Activated CD4-positive, alpha-beta memory T cell treated with anti-CD3 and anti-CD28 coated beads for 36 hours (primary cell): ENCODE data around the gene COX6B2. TPM values are rescaled to one million over a fixed set of nuclear protein-coding genes. Genes with fewer than 3 reads are reported as not detected.

Experiments
- CTCF ChIA-PET: fragments of 350-600 bp; sonication (Branson Sonifier 250); formaldehyde crosslinking; loops from one replicate; lab custom pipeline; 2021; ENCODE audit warnings: antibody characterized with exemption, inconsistent platforms; lab: Charles Lee
- POLR2A ChIA-PET: fragments of 350-600 bp; sonication (Branson Sonifier 250); formaldehyde crosslinking; loops from one replicate; lab custom pipeline; 2021; ENCODE audit warnings: antibody characterized with exemption; lab: Charles Lee
- DNase-seq: peaks from one replicate; pipeline ENCODE4 v3.0.0-alpha.2; 2020
- H3K27ac Mint-ChIP-seq: one replicate; pipeline ENCODE4 v1.8.0; 2021; ENCODE audit warnings: mixed read lengths
- H3K27me3 Mint-ChIP-seq: one replicate; pipeline ENCODE4 v1.8.0; 2021; ENCODE audit warnings: mixed read lengths
- H3K36me3 Mint-ChIP-seq: one replicate; pipeline ENCODE4 v1.8.0; 2021; ENCODE audit warnings: mixed read lengths
- H3K4me1 Mint-ChIP-seq: one replicate; pipeline ENCODE4 v1.8.0; 2021; ENCODE audit warnings: low read depth, mixed read lengths
- H3K4me3 Mint-ChIP-seq: one replicate; pipeline ENCODE4 v1.8.0; 2021; ENCODE audit warnings: mild to moderate bottlenecking, mixed read lengths
- H3K9me3 Mint-ChIP-seq: one replicate; pipeline ENCODE4 v1.8.0; 2021; ENCODE audit warnings: mixed read lengths
- intact Hi-C: fragments of 100-400 bp; cut with micrococcal nuclease; formaldehyde crosslinking; loops from one replicate; pipeline ENCODE4 v1.15.1; 2023
- total RNA-seq, 2 experiments: library from RNA; stranded (reverse); gene quantifications; one replicate each; pipeline ENCODE4 v1.2.3, GENCODE V29; 2021

Gene COX6B2
- total RNA-seq, 2 experiments from 2014 or later: 0.15 to 0.81 TPM

DNA sequence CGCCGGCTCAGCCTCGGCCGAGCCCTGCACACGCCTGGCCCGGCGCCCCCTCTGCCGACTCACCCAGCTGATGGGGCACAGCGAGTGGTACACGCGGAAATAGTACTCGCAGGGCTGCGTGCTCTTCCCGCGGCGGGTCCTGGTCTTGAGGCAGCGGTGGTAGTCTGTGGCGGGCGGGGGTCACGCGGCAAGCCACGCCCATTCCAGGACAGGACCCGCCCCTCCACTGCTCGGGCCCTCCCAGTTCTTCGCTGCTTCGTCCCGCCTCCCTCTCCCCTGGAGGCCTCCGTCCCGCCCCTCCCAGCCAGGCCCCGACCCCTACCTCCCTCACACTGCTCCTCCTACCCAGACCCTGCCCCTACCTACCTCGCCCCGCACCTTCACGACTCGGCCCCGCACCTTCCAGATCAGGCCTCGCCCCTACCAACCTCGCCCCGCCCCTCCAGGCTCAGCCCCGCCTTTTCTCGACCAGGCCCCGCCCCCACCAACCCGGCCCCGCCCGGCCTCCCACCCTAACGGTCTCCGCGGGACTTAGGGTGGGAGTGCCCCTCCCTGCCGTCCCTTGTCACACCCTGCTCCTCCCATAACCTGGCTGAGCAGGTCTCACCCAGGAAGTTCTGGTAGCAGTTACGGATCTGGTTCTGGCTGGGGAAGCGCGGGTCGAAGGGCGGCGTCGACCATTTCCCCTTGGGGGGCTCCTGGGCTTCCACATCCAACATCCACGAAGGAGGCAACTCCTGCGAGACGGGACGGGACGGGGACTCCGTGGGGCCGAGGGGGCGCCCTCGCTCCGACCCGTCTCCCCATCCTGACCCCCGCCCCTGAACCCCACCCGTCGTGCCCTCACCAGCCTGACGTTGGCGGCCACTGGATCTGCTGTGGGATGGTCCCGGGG, 469 bp downstream of the COX6B2 start:
- intact Hi-C loops: no loop called here
- Mint-ChIP-seq H3K4me3 (peak overlapping the region; percentile 70), H3K27me3 (peaks cover 45% of the 10 kb centered on the region), H3K27ac (no peak overlapping the region), H3K9me3 (no peaks in the 10 kb centered on the region), H3K36me3 (no peaks in the 10 kb centered on the region), H3K4me1 (peaks cover 13% of the 10 kb centered on the region)
- CTCF ChIA-PET: no interaction called here
- peak; percentile 75 for DNase-seq
- POLR2A ChIA-PET: interaction anchor here (1.1 kb wide), 1 partner anchor 14 kb away, joined by 3 read pairs; the partner anchor contains the start of gene KMT5C

- ChIA-PET POLR2A (interaction anchor here (1.1 kb wide), 1 partner anchor 14 kb away, joined by 3 read pairs; the partner anchor contains the start of gene KMT5C), CTCF (no interaction called here)
- H3K27ac Mint-ChIP-seq: no peak overlapping the region
- no peak for DNase-seq
- no peaks in the 10 kb centered on the region for H3K9me3 Mint-ChIP-seq
- intact Hi-C loops: no loop called here
- peaks cover 13% of the 10 kb centered on the region for H3K4me1 Mint-ChIP-seq
- H3K36me3 Mint-ChIP-seq: no peaks in the 10 kb centered on the region
- H3K4me3 Mint-ChIP-seq: peak overlapping the region; percentile 70
- H3K27me3 Mint-ChIP-seq: peaks cover 45% of the 10 kb centered on the region
Observed at GRCh38 chr19:55353356-55353802, 1.1 kb downstream of the COX6B2 start.

DNA sequence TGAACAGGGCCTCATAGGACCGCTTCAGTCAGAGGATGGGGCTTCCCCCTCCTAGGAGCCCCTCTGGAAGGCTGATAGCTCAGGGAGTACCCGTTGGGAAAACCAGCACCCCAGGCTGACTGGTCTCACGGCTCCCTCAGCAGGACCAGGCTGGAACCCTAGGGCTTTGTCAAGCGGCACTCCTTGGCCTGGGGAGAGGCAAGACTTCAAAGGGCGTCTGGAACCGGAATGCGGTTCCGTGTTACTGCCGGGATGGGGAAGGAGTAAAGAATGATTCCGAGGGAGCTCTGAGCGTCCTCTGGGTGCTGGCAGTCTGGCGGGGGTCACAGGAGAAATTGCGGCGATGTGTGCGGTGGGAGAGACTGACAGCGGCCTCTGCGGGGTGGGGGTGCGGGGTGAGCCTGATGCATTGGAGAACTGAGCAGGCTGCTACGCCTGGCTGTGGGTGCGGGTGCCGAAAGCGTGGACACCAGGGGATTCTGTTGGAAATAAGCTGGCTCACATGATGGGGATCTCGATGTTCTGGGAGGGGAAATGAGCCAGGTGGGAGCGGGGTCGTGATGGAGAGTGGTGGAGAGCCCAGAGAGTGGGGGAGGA, 1.9 kb downstream of the COX6B2 start:
- Mint-ChIP-seq H3K9me3 (no peaks in the 10 kb centered on the region), H3K4me3 (peak overlapping the region; percentile 16), H3K27me3 (peaks cover 45% of the 10 kb centered on the region), H3K4me1 (peaks cover 13% of the 10 kb centered on the region), H3K27ac (no peak overlapping the region), H3K36me3 (no peaks in the 10 kb centered on the region)
- CTCF ChIA-PET: interaction anchor here (0.8 to 1.5 kb wide), 3 partner anchors 13 to 212 kb away, joined by 3 to 5 read pairs (median 5); partner anchors contain the start of gene KMT5C
- intact Hi-C loops: no loop called here
- DNase-seq: no peak
- POLR2A ChIA-PET: no interaction called here

- peaks cover 13% of the 10 kb centered on the region for H3K4me1 Mint-ChIP-seq
- H3K27ac Mint-ChIP-seq: no peak overlapping the region
- intact Hi-C loops: no loop called here
- ChIA-PET CTCF (interaction anchor here (0.8 to 1.5 kb wide), 3 partner anchors 13 to 211 kb away, joined by 3 to 5 read pairs (median 5); partner anchors contain the start of gene KMT5C), POLR2A (no interaction called here)
- DNase-seq: no peak
- no peak overlapping the region for H3K4me3 Mint-ChIP-seq
- no peaks in the 10 kb centered on the region for H3K36me3 Mint-ChIP-seq
- H3K27me3 Mint-ChIP-seq: peaks cover 41% of the 10 kb centered on the region
- no peaks in the 10 kb centered on the region for H3K9me3 Mint-ChIP-seq
Observed at GRCh38 chr19:55352040-55352439, 2.5 kb downstream of the COX6B2 start.

DNA sequence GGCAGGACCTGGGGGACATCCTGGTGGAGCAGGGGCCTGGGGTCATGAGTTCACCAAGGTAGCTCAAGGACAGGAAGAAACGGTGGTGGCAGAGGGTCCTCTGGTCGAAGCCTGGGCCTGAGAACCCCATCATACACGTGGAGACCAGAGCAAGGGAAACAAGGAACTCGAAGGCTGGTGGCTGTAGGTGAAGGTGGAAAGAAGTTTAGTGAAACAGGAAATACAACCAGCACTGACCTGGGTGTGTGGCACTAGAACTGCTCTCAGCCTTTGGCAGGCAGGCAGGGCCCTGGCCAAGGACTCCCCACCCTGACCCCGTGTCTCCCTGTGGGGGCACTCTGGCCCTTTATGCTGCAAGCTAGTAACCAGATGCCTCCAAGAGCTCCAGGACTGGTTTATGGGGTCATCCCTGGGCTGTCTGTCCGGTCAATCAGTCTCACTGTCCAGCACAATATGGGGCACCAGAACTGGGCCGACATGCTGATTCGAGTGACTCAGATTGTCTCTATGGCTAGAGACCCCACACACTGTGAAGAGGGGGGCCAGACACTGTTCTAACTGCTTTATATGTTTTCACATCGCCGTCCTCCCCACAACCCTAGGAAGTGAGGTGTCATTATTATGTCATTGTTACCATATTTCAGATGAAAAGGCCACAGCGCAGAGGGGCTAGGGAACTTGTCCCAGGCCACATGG, 3.8 kb downstream of the COX6B2 start:
- H3K27me3 Mint-ChIP-seq: peaks cover 38% of the 10 kb centered on the region
- peaks cover 13% of the 10 kb centered on the region for H3K4me1 Mint-ChIP-seq
- intact Hi-C loops: no loop called here
- H3K9me3 Mint-ChIP-seq: no peaks in the 10 kb centered on the region
- DNase-seq: no peak
- ChIA-PET POLR2A (no interaction called here), CTCF (no interaction called here)
- H3K4me3 Mint-ChIP-seq: no peak overlapping the region
- H3K36me3 Mint-ChIP-seq: peaks cover under 1% of the 10 kb centered on the region
- H3K27ac Mint-ChIP-seq: no peak overlapping the region

GRCh38 chr19:55348317-55349034, 6.0 kb downstream of the COX6B2 start:
- Mint-ChIP-seq H3K27me3 (peaks cover 26% of the 10 kb centered on the region), H3K4me1 (peaks cover 10% of the 10 kb centered on the region), H3K27ac (no peak overlapping the region), H3K4me3 (no peak overlapping the region), H3K9me3 (no peaks in the 10 kb centered on the region), H3K36me3 (peaks cover 10% of the 10 kb centered on the region)
- no peak for DNase-seq
- ChIA-PET POLR2A (interaction anchor here (1.1 to 1.6 kb wide), 3 partner anchors 10 to 36 kb away, joined by 3 to 8 read pairs (median 3); partner anchors contain the start of genes KMT5C and TMEM238), CTCF (interaction anchor here (1.2 to 1.7 kb wide), 3 partner anchors 9 to 56 kb away, joined by 3 to 4 read pairs (median 4); partner anchors contain the start of gene KMT5C)
- intact Hi-C loops: no loop called here

DNA sequence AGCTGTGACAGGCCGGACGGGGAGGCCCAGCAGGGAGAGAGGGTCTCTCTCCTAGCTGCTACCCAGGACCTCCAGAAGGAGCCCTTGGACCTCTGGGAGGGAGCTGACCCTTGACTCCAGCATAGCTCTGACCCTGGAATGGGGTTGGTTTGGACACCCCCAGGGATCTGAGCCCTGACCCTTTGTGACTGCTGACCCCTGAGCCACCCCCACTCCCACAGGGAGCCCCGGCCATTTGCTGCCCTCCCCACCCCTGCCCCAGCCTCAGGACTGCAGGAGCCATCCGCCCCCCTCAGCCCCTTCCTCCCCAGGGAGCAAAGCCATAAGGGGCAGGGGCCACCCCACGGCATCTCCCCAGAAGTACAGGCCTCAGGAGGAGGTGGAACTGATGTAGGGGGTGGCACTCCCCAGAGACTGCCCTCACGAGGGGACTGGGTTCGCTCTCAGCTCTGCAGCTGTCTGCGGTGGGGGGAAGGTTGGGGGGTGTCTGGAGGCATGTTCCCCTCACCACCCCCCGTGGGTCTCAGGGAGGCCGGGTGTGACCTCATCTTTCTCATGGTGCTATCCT, 7.0 kb downstream of the COX6B2 start:
- Mint-ChIP-seq H3K27me3 (peaks cover 17% of the 10 kb centered on the region), H3K36me3 (peaks cover 12% of the 10 kb centered on the region), H3K27ac (no peak overlapping the region), H3K4me1 (peaks cover 1% of the 10 kb centered on the region), H3K4me3 (no peak overlapping the region), H3K9me3 (no peaks in the 10 kb centered on the region)
- no peak for DNase-seq
- intact Hi-C loops: no loop called here
- ChIA-PET CTCF (interaction anchor here (0.6 to 1.2 kb wide), 2 partner anchors 12 to 46 kb away, joined by 3 read pairs; no protein-coding TSS in a partner anchor), POLR2A (no interaction called here)

GRCh38 chr19:55346725-55347441, 7.6 kb downstream of the COX6B2 start:
- Mint-ChIP-seq H3K27me3 (peaks cover 10% of the 10 kb centered on the region), H3K9me3 (no peaks in the 10 kb centered on the region), H3K4me1 (no peaks in the 10 kb centered on the region), H3K36me3 (peaks cover 12% of the 10 kb centered on the region), H3K27ac (no peak overlapping the region), H3K4me3 (no peak overlapping the region)
- ChIA-PET CTCF (no interaction called here), POLR2A (no interaction called here)
- no peak for DNase-seq
- intact Hi-C loops: no loop called here

DNA sequence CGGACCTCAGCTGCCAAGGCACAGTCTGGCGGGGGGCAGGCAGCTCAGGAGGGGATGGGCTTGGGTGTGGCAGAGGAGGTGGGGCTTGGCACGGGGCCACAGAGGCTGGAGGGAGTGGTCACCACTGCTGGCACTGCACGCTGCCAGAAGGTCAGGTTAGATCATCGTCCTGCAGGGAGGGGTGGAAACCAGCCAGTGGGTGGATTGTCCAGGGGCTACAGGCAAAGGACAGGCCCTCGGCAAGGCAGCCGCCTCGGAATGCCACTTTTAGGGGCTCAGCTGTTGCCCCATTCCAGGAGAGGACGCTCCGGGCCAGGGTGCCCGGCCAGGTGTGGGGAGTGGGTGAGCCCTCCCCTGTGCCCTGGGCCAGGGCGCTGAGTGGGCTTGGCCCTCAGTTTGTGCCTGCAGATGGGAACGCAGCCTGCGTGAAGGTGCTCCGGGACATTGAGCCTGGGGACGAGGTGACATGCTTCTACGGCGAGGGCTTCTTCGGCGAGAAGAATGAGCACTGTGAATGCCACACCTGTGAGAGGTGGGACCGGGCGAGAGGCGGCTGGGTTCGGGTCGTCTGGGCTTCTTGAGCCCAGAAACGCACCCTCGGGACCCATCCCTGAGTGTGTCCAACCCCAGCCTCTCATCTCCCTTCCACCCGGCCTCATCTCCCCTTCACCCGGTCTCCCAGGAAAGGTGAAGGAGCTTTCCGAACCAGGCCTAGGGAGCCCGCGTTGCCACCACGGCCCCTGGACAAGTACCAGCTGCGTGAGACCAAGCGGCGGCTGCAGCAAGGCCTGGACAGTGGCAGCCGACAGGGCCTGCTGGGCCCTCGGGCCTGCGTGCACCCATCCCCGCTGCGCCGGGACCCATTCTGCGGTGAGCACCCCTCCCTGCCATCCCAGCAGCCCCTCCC, 8.4 kb downstream of the COX6B2 start:
- intact Hi-C loops: no loop called here
- Mint-ChIP-seq H3K36me3 (peaks cover 14% of the 10 kb centered on the region), H3K9me3 (no peaks in the 10 kb centered on the region), H3K27ac (no peak overlapping the region), H3K27me3 (peaks cover 2% of the 10 kb centered on the region), H3K4me1 (peaks cover 6% of the 10 kb centered on the region), H3K4me3 (no peak overlapping the region)
- ChIA-PET CTCF (no interaction called here), POLR2A (no interaction called here)
- DNase-seq: no peak
